CD1c-positive myeloid dendritic cell (primary cell): ENCODE data around the gene HCFC1.
A peak's percentile ranks its signal among the peaks of the same experiment; 100 is the strongest.

Experiments used
- DNase-seq: peaks from one replicate; pipeline ENCODE4 v3.0.0-alpha.2; 2016; ENCODE audit errors: extremely low spot score

HCFC1 gene

GRCh38 chrX:153903238-153903980, 68.2 kb downstream of the HCFC1 start:
- no peak for DNase-seq

- DNase-seq = no peak
Observed at GRCh38 chrX:153902385-153902784, 69.2 kb downstream of the HCFC1 start.

- peak; percentile 15 for DNase-seq
Observed at GRCh38 chrX:153901753-153902140, 69.9 kb downstream of the HCFC1 start.

- DNase-seq = peak; percentile 85
Observed at GRCh38 chrX:153900831-153901752, 70.5 kb downstream of the HCFC1 start.

GRCh38 chrX:153897899-153898298, 73.7 kb downstream of the HCFC1 start:
- DNase-seq = no peak
